MCF 10A (cell line): ENCODE results near the gene FAM156A. TPM values are rescaled to one million over a fixed set of nuclear protein-coding genes. Genes with fewer than 3 reads are reported as not detected.

Experiments
- BruUV-seq: library from RNA; stranded (reverse); fragments of 400-500 nt; replicated peaks from 2 replicates; lab custom pipeline; 2021; lab: Mats Ljungman, UMichigan
- CTCF ChIA-PET: fragments of 300-600 bp; sonication (Branson Sonifier 250); formaldehyde crosslinking; extraction: SDS; loops from one replicate; lab custom pipeline; 2021; ENCODE audit warnings: antibody characterized with exemption, inconsistent platforms; lab: Yijun Ruan, JAX
- POLR2A ChIA-PET: fragments of 300-600, 350-650 bp; sonication (Branson Sonifier 250); formaldehyde crosslinking; extraction: SDS; loops from one replicate; lab custom pipeline; 2020; ENCODE audit warnings: antibody characterized with exemption, inconsistent platforms; lab: Yijun Ruan, JAX
- DNase-seq: peaks from one replicate; pipeline ENCODE4 v3.0.0-alpha.2; 2018; ENCODE audit not compliant: unreplicated experiment
- H3K27ac Mint-ChIP-seq: one replicate; pipeline ENCODE4 v1.8.0; 2022; ENCODE audit warnings: mild to moderate bottlenecking, low read depth, mixed read lengths; ENCODE audit not compliant: unreplicated experiment
- H3K27me3 Mint-ChIP-seq: one replicate; pipeline ENCODE4 v1.8.0; 2022; ENCODE audit warnings: mixed read lengths; ENCODE audit not compliant: insufficient read depth, unreplicated experiment
- H3K36me3 Mint-ChIP-seq: one replicate; pipeline ENCODE4 v1.8.0; 2022; ENCODE audit warnings: mild to moderate bottlenecking, moderate library complexity, mixed read lengths; ENCODE audit not compliant: insufficient read depth, unreplicated experiment
- H3K4me1 Mint-ChIP-seq: one replicate; pipeline ENCODE4 v1.8.0; 2022; ENCODE audit warnings: mixed read lengths; ENCODE audit not compliant: insufficient read depth, unreplicated experiment
- H3K4me3 Mint-ChIP-seq: one replicate; pipeline ENCODE4 v1.8.0; 2022; ENCODE audit warnings: mild to moderate bottlenecking, moderate library complexity, mixed read lengths; ENCODE audit not compliant: unreplicated experiment
- H3K9me3 Mint-ChIP-seq: one replicate; pipeline ENCODE4 v1.8.0; 2022; ENCODE audit warnings: mixed read lengths; ENCODE audit not compliant: unreplicated experiment
- intact Hi-C: fragments of 100-400 bp; cut with micrococcal nuclease; formaldehyde crosslinking; loops from 2 replicates; pipeline ENCODE4 v1.14.1; 2022
- total RNA-seq: library from RNA; stranded (reverse); gene quantifications from 2 replicates; pipeline ENCODE4 v1.2.3, GENCODE V29; 2022
- TF ChIP-seq, protein P1 (sequence below): fragments of 200-600 bp; IDR thresholded peaks from one replicate; pipeline ENCODE4 v1.8.0; 2022; ENCODE audit warnings: antibody characterized with exemption, mild to moderate bottlenecking; ENCODE audit not compliant: unreplicated experiment

FAM156A gene
- total RNA-seq, 1 experiment from 2014 or later, result 19.3 TPM

DNA sequence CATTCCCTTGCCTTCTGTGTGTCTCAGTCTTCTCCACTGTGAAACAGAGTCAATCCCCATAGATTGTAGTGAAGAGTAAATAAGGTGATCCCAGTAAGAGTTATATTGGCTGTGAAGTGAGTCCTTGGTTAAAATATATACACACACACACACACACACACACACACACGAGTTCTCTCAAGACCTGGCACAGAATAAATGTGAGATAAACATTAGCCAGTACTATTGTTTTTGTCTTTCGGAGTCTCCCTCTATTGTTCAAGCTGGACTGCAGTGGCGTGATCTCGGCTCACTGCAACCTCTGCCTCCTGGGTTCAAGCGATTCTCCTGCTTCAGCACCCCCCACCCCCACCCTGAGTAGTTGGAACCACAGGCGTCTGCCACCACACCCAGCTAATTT, 44.8 kb upstream of the FAM156A start:
- no peak overlapping the region for H3K27ac Mint-ChIP-seq
- peaks cover 90% of the 10 kb centered on the region for H3K27me3 Mint-ChIP-seq
- intact Hi-C loops, result no loop called here
- no peaks in the 10 kb centered on the region for H3K4me1 Mint-ChIP-seq
- H3K36me3 Mint-ChIP-seq, result no peaks in the 10 kb centered on the region
- ChIA-PET CTCF (interaction anchor here (1.0 to 2.8 kb wide), 2 partner anchors 8 to 14 kb away, joined by 5 to 9 read pairs; no protein-coding TSS in a partner anchor), POLR2A (no interaction called here)
- BruUV-seq, result no TSS peak
- H3K4me3 Mint-ChIP-seq, result no peak overlapping the region
- no peaks in the 10 kb centered on the region for H3K9me3 Mint-ChIP-seq
- TF ChIP-seq, protein P1, sequence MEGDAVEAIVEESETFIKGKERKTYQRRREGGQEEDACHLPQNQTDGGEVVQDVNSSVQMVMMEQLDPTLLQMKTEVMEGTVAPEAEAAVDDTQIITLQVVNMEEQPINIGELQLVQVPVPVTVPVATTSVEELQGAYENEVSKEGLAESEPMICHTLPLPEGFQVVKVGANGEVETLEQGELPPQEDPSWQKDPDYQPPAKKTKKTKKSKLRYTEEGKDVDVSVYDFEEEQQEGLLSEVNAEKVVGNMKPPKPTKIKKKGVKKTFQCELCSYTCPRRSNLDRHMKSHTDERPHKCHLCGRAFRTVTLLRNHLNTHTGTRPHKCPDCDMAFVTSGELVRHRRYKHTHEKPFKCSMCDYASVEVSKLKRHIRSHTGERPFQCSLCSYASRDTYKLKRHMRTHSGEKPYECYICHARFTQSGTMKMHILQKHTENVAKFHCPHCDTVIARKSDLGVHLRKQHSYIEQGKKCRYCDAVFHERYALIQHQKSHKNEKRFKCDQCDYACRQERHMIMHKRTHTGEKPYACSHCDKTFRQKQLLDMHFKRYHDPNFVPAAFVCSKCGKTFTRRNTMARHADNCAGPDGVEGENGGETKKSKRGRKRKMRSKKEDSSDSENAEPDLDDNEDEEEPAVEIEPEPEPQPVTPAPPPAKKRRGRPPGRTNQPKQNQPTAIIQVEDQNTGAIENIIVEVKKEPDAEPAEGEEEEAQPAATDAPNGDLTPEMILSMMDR, result no peak
- DNase-seq, result no peak

DNA sequence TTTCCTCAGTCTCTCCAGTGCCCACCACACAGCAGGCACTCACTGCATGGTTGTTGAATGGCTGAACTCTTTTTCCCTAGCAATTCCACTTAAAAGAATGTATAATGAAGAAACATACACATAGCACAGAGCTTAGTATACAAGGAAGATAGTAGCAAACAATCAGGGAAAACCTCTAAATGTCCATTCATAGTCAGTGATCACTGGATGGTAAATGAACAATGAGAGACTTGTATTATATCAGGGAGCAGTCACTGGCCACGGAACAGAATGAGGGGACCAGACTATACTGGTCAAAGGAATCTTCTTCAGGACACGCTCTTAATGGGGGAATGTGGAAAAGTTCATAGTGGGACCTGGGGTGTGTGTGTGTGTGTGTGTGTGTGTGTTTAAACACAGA, 43.6 kb upstream of the FAM156A start:
- CTCF ChIA-PET, result interaction anchor here (0.6 kb wide), 2 partner anchors 11 to 15 kb away, joined by 3 to 4 read pairs; no protein-coding TSS in a partner anchor
- H3K27ac Mint-ChIP-seq, result no peak overlapping the region
- TF ChIP-seq, protein P1, result no peak
- no peaks in the 10 kb centered on the region for H3K4me1 Mint-ChIP-seq
- no peaks in the 10 kb centered on the region for H3K9me3 Mint-ChIP-seq
- H3K36me3 Mint-ChIP-seq, result no peaks in the 10 kb centered on the region
- no peak for DNase-seq
- intact Hi-C loops, result no loop called here
- no TSS peak for BruUV-seq
- no peak overlapping the region for H3K4me3 Mint-ChIP-seq
- POLR2A ChIA-PET, result no interaction called here
- peaks cover 82% of the 10 kb centered on the region for H3K27me3 Mint-ChIP-seq

DNA sequence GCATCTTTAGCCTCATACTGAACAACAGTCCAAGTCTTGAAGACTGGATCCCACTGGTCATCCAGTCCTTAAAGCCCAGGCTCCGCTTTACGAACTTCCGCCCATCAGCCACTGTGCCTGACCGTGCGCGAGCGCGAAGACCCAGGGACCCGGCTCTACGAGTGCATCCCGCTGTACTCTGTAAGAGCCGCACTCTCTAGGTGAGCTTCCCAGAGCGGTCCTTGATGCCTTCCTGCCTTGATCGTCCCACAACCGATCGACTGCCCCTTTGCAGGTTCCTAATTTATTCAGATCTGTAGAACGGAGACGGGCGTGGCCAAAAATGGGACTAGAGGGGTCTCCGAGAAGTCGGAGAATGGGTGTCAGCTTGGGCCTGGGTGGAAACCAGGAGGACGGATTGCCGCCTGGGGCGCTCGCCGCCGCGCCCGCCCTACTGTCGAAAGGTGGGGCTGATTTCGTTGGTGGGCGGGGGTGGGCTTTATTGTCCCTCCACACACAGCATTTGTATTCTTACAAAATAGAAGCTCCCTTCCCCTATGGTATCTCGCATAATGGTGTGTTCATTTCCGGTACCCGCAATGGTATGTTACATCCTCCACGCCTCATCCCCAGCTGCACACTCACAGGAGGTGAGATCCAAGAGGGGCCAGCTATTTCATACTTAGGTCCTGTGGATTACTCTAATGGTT, 42.3 kb upstream of the FAM156A start:
- H3K27me3 Mint-ChIP-seq, result peaks cover 80% of the 10 kb centered on the region
- POLR2A ChIA-PET, result no interaction called here
- no peak overlapping the region for H3K27ac Mint-ChIP-seq
- TF ChIP-seq, protein P1, result no peak
- no peak overlapping the region for H3K4me3 Mint-ChIP-seq
- no peak for DNase-seq
- peaks cover 5% of the 10 kb centered on the region for H3K36me3 Mint-ChIP-seq
- CTCF ChIA-PET, result no interaction called here
- BruUV-seq, result no TSS peak
- intact Hi-C loops, result no loop called here
- H3K9me3 Mint-ChIP-seq, result no peaks in the 10 kb centered on the region
- no peaks in the 10 kb centered on the region for H3K4me1 Mint-ChIP-seq

DNA sequence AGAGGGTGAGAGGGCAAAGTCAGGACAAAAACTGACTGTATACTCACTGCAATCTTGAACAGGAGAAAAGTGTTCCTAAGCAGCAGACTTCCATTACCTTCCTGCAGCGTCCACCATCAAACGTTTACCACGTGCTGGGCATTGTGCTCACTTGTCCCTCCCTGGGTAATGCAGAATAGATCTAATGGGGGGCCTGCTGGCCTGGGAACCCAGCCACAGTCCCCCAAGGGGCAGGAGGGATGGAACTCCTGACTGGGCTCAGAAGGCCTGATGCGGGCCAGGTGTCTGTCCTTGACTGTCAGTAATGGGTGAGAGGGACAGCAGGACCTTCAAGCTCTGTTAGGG, 37.6 kb upstream of the FAM156A start:
- no peak for DNase-seq
- no peaks in the 10 kb centered on the region for H3K9me3 Mint-ChIP-seq
- CTCF ChIA-PET, result interaction anchor here (0.9 to 2.3 kb wide), 3 partner anchors 8 to 76 kb away, joined by 3 to 9 read pairs (median 4); no protein-coding TSS in a partner anchor
- intact Hi-C loops, result no loop called here
- peaks cover 5% of the 10 kb centered on the region for H3K36me3 Mint-ChIP-seq
- POLR2A ChIA-PET, result interaction anchor here (0.6 to 1.5 kb wide), 7 partner anchors 12 to 427 kb away, joined by 3 to 6 read pairs (median 3); partner anchors contain the start of genes RIBC1 and TSPYL2
- H3K4me3 Mint-ChIP-seq, result peak overlapping the region; percentile 94
- H3K4me1 Mint-ChIP-seq, result peaks cover 6% of the 10 kb centered on the region
- H3K27me3 Mint-ChIP-seq, result peaks cover 68% of the 10 kb centered on the region
- H3K27ac Mint-ChIP-seq, result peak overlapping the region; percentile 94
- TF ChIP-seq, protein P1, result no peak
- no TSS peak for BruUV-seq
